GM21576 (cell line): ENCODE measurements around the gene ZNRF2.
A peak's percentile ranks its signal among the peaks of the same experiment; 100 is the strongest.
"Not testable (repeated sequence)": the region's sequence is repeated elsewhere in the genome, so short reads cannot be mapped to it uniquely, and the experiment has no call there.

Experiments
- ATAC-seq: cut with Tn5 transposase; IDR thresholded peaks from one replicate; pipeline ENCODE4 v1.9.1; 2021; ENCODE audit warnings: mild to moderate bottlenecking, moderate library complexity; ENCODE audit not compliant: unreplicated experiment

ZNRF2 gene

GRCh38 chr7:30260246-30260768 is 24.1 kb upstream of the ZNRF2 start:
- no peak for ATAC-seq

- ATAC-seq: no peak
These were observed 21.2 kb upstream of the ZNRF2 start for GRCh38 chr7:30263090-30263710.

DNA sequence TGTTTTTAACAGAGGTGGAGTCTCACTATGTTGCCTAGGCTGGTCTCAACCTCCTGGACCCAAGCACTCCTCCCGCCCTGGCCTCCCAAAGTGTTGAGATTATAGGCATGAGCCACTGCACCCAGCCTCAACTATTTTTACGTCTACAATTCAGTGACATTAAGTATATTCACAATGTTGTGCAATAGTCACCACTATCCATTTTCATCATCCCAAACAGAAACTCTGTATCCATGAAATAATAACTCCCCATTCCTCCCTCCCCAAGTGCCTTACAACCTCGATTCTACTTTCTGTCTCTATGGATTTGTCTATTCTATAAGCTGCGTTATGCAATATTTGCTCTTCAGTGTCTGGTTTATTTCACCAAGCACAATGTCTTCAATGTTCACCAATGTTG is 20.3 kb upstream of the ZNRF2 start:
- ATAC-seq: no peak

- ATAC-seq: not testable (repeated sequence)
These were observed 19.2 kb upstream of the ZNRF2 start for GRCh38 chr7:30265189-30265588.

- ATAC-seq: no peak
These were observed 17.7 kb upstream of the ZNRF2 start for GRCh38 chr7:30266686-30267085.

DNA sequence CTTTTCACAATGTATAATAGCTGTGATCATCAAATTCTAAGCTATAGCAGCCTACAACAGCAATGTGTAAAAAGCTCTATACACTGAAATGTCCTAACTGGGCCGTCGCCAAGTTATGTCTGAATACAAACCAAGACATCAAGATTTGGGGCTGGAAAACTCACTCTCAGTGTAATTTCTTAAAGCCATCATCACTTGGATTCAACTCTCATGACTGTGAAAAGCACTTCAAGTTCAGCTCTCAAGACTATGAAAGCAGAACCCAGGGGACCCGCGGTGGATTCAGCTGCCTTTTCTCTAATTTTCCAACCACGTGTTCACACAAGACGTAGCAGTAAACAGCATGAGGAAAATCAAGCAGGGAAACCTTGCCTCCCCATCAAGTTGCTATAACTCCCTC is 15.8 kb upstream of the ZNRF2 start:
- no peak for ATAC-seq

DNA sequence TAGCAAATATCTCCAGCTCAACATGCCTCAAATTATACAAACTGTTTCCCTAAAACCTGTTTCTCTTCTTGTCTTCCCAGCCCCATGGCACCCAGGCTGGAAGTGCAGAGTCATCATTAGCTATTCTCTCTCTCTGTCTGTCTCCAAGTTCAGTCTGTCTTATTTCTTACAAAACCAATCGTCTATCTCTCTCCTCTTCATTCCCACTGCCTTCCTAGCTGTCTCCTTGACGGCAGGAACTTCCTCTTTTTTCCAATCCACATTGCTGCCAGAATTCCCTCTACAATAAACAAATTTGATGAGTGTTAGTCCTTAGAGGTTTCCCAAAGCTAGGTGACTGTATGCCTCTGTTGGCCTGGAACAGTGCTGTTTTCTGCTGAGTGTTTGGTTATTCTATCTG is 14.9 kb upstream of the ZNRF2 start:
- ATAC-seq: no peak

DNA sequence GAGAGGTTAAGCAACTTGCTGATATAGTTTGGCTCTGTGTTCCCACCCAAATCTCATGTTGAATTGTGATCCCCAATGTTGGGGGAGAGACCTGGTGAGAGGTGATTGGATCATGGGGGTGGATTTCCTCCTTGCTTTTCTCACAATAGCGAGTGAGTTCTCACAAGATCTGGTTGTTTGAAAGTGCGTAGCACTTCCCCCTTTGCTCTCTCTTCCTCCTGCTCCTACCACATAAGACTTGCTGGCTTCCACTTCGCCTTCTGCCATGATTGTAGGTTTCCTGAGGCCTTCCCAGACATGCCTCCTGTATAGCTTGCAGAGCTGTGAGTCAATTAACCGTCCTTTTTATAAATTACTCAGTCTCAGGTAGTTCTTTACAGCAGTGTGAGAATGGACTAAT is 13.5 kb upstream of the ZNRF2 start:
- ATAC-seq: no peak

DNA sequence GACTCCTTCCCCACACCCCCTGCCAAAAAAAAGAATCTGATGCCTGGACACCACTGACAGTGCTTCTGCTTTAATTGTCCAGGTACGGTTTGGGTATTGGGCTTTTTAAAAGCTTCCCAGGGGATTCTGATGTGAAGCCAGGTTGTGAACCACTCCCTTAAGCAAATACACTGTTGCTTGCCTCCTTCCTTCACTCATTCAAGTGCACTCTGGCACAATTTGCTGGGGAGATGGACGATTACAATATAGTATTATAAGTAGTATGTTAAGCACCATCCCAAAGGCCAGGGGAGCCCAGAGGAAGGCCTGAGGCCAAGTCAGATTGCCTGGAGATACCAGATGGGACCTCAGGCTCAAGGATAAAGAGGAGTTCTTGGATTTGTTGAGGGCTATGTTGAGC is 12.3 kb upstream of the ZNRF2 start:
- no peak for ATAC-seq

GRCh38 chr7:30273552-30273951 is 10.8 kb upstream of the ZNRF2 start:
- ATAC-seq: no peak

DNA sequence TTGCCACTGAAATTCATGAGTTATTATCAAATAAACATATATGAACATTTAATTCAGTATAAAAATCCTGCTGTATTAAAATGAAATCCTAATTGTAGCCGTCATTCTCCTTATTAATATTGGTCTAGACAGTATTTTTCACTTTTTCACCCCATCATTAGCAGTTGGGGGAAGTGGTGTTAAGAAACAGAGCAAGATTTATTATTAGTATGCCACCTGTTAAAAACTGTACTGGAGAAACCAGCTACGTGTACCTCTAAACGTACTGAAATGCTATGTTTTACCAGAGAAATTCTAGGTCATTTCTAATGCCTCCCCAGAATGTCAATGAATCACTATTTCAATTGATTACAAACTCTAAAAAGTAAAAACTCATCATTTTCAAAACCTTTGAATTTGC is 9.8 kb upstream of the ZNRF2 start:
- ATAC-seq: no peak

DNA sequence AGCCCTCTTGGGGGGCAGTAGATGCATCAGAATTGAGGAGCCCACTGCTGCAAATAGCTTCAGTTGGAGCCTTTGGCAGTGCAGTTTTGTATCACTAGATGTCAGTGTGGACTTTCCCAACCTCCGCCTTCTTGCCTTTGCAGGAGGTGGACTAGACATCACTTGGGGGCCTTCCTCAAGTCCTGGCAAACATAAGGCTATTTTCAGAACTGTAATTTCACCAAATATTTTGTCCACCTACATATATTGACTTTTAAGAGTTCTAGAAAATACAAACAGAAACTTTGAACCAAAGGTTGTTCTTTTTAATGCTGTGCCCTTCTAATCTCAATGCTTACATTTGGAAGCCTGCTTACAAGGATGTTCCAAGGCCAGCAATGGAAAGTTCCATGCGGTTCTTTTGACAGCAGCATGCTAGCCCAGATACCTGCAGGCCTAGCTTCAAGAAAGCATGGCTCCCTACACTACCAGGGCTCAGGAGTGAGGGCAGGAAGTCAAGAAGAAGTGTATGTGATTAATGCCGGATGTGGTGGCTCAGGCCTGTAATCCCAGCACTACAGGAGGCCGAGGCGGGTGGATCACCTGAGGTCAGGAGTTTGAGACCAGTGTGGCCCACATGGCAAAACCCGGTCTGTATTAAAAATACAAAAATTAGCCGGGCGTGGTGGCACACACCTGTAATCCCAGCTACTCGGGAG is 8.0 kb upstream of the ZNRF2 start:
- ATAC-seq: peak; percentile 70

- ATAC-seq: no peak
These were observed 6.0 kb upstream of the ZNRF2 start for GRCh38 chr7:30278376-30278775.

GRCh38 chr7:30278849-30279652 is 5.3 kb upstream of the ZNRF2 start:
- ATAC-seq: no peak

DNA sequence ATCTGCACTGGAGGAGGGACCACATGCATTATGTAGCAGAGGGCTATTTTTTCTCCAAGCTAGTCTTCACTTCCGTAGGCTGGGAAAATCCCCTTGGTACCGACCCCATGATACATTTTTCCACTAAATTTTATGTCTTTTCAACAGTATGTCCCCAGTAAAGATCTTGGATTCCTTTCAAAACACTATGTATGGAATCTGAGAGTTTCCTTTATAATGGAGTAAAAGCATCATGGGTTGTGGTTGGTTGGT is 4.8 kb upstream of the ZNRF2 start:
- ATAC-seq: no peak

DNA sequence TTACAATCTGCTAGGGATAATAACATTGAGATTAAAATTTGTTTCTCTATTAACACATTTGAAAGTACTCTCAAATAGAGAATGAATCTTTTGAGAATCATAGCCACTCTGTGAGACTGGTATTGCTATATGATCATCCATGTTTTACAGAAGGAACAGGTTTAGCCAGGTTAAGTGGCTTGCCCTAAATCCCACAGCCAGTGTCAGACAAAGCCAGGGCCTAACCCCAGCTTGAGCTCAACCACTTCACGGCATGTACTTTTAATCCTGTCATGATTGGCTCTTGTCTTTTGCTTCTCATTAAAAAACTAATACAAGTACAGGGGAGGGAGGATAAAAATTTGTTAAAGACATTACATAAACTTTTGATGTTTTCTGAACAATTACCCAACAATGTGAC is 3.8 kb upstream of the ZNRF2 start:
- no peak for ATAC-seq

DNA sequence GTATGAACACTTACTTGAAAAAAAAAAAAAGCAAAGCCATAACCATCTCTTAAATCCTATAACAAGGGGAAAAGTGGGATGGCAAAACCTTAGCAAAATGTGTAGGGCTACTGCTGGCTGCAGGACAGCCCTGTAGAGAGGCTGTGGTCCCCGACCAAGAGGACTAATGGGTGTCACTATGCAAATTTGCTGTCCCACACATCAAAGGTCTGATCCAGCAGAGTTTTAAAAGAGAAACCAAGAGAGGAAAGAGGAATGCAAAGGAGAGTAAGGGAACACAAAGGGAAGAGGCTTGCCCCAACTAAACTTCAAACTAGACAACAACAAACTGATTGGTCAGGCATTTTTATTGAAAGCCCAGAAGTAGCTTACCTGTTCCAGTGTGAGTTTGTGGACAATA is 3.1 kb upstream of the ZNRF2 start:
- no peak for ATAC-seq

DNA sequence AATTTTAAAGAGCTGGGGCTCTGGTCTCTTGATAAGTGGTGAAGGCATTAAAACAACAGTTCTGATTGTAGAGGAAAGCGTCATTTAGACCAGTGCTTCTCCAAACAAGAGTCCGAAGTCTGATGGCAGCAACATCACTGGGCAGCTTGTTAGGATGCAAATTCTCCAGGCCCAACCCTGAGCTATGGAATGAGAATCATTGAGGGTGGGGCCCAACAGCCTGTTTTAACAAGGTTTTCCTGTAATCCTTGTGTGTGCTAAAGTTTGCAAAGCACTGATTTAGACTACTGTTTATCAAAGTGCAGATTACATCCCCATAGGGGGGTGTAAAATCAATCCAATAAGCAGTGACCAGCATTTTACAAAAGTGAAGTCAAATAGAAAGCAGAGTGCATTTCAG is 2.6 kb upstream of the ZNRF2 start:
- no peak for ATAC-seq

- no peak for ATAC-seq
These were observed 1.7 kb upstream of the ZNRF2 start for GRCh38 chr7:30282735-30283134.

GRCh38 chr7:30285067-30285535 is 704 bp downstream of the ZNRF2 start:
- ATAC-seq: peak; percentile 11

DNA sequence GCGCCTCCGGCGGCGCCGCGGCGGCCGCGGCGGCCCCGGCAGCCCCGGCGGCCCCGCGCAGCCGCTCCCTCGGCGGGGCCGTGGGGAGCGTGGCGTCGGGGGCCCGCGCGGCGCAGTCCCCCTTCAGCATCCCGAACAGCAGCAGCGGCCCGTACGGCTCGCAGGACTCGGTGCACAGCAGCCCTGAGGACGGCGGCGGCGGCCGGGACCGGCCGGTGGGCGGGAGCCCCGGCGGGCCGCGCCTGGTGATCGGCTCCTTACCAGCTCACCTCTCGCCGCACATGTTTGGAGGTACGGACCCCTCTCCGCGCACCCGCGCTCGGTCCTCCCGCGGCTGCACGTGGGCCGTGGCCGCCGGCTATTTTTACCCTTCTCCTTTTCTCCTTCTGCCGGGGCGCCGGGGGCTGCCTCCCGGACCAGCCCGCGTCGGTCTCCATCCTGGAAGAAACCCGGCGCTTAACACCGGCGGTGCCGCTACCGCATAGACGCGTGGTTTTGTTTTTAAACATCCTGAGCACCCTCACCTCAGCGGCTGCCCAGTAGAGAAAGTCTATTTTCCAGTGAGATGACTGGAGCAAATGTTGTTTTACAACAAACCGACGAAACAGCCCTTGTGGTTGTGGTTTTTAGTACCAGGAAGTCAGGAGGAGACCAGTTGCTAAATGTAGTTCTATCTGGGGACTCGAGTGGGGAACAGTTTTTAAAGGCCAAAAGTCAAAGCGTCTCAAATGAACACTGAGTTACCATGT is 1.3 kb downstream of the ZNRF2 start:
- peak; percentile 3 for ATAC-seq
